Esophagus squamous epithelium (tissue), 4 donors: ENCODE measurements around the gene PIEZO1.

Experiments used
- POLR2A ChIP-seq, 4 donors: fragments of 450-650 bp; IDR thresholded peaks; one replicate each; pipeline ENCODE4 v1.6.1; 2017; ENCODE audit warnings: antibody characterized with exemption in 4 of 4, mild to moderate bottlenecking in 4 of 4, moderate library complexity in 3 of 4
- TF ChIP-seq, protein P1 (sequence below), 6 experiments: fragments of 450-650 bp in 4 of 6; fragments of 200-600 bp in 2 of 6; sonication (generic) in 2 of 6; IDR thresholded peaks; one replicate each; pipeline ENCODE4 v1.5.1; 2016 to 2019; ENCODE audit warnings: antibody characterized with exemption in 6 of 6, mild to moderate bottlenecking in 4 of 6, moderate library complexity in 4 of 6

- TF ChIP-seq, protein P1, sequence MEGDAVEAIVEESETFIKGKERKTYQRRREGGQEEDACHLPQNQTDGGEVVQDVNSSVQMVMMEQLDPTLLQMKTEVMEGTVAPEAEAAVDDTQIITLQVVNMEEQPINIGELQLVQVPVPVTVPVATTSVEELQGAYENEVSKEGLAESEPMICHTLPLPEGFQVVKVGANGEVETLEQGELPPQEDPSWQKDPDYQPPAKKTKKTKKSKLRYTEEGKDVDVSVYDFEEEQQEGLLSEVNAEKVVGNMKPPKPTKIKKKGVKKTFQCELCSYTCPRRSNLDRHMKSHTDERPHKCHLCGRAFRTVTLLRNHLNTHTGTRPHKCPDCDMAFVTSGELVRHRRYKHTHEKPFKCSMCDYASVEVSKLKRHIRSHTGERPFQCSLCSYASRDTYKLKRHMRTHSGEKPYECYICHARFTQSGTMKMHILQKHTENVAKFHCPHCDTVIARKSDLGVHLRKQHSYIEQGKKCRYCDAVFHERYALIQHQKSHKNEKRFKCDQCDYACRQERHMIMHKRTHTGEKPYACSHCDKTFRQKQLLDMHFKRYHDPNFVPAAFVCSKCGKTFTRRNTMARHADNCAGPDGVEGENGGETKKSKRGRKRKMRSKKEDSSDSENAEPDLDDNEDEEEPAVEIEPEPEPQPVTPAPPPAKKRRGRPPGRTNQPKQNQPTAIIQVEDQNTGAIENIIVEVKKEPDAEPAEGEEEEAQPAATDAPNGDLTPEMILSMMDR (IDR thresholded peaks at IDR 0.05) = no peak
- no peak for TF ChIP-seq POLR2A (IDR thresholded peaks at IDR 0.05)
Observed at GRCh38 chr16:88721815-88722755, 62.9 kb downstream of the PIEZO1 start.
